ENCODE measurements around the gene KIF6.

Gene KIF6

DNA sequence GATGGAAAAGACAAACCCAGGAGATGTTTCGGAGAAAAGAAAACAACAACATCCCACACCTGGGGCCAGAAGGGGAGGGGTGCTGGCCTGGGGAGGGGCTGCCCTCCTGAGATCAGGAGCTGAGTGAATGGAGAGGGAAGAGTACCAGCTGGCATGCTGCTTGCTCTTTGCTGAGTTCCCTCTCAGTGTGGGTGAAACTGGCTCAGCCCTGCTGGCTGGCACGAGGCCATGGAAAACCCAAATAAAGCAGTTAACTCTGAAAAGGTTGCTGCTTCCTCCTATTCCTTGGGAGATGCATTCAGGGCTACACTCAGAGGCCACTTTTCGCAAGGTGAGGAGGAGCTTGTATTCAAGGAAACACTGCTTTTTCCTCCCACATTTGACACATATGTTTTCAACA lies 394.7 kb downstream of the KIF6 start:
- Histone ChIP-seq H3K4me3 (ENCODE audit: low read length) (no peak overlapping the region), H3K27ac (ENCODE audit: low read length) (no peak overlapping the region), H3F3A (ENCODE audit: insufficient read depth, low read length) (no peaks in the 10 kb centered on the region), H3K9ac (ENCODE audit: low read length) (no peak overlapping the region), H3K36me3 (replicated peaks; ENCODE audit: insufficient read depth, low read length) (no peaks in the 10 kb centered on the region), H3K4me2 (ENCODE audit: low read depth, low read length) (no peak overlapping the region), H3K79me2 (ENCODE audit: low read length) (no peaks in the 10 kb centered on the region), H4K20me1 (ENCODE audit: insufficient read depth, low read length) (no peaks in the 10 kb centered on the region), H2AFZ (ENCODE audit: low read length) (no peak overlapping the region), H3K9me2 (replicated peaks; ENCODE audit: insufficient read depth, low read length) (no peaks in the 10 kb centered on the region), H3K27me3 (replicated peaks; ENCODE audit: insufficient read depth, low read length) (no peaks in the 10 kb centered on the region), H3K4me1 (ENCODE audit: low read length) (no peaks in the 10 kb centered on the region), H3K9me3 (replicated peaks; ENCODE audit: insufficient read depth, low read length) (no peaks in the 10 kb centered on the region)
- no peak for DNase-seq
- TF ChIP-seq CTCF (IDR thresholded peaks at IDR 0.05; ENCODE audit: low read length) (no peak), EZH2phosphoT487 (IDR thresholded peaks at IDR 0.05; ENCODE audit: low read length) (no peak), EZH2 (optimal IDR thresholded peaks at IDR 0.05; ENCODE audit: low read depth, low read length) (no peak)

- no peaks in the 10 kb centered on the region for H3K9me2 ChIP-seq (replicated peaks; ENCODE audit: insufficient read depth, low read length)
- H3K27ac ChIP-seq (ENCODE audit: low read length) = no peak overlapping the region
- no peak overlapping the region for H3K9ac ChIP-seq (ENCODE audit: low read length)
- no peak overlapping the region for H2AFZ ChIP-seq (ENCODE audit: low read length)
- no peak overlapping the region for H3K4me3 ChIP-seq (ENCODE audit: low read length)
- no peaks in the 10 kb centered on the region for H3F3A ChIP-seq (ENCODE audit: insufficient read depth, low read length)
- no peaks in the 10 kb centered on the region for H3K79me2 ChIP-seq (ENCODE audit: low read length)
- no peaks in the 10 kb centered on the region for H3K27me3 ChIP-seq (replicated peaks; ENCODE audit: insufficient read depth, low read length)
- H3K9me3 ChIP-seq (replicated peaks; ENCODE audit: insufficient read depth, low read length) = no peaks in the 10 kb centered on the region
- DNase-seq = no peak
- no peaks in the 10 kb centered on the region for H3K4me1 ChIP-seq (ENCODE audit: low read length)
- TF ChIP-seq EZH2 (optimal IDR thresholded peaks at IDR 0.05; ENCODE audit: low read depth, low read length) (no peak), CTCF (IDR thresholded peaks at IDR 0.05; ENCODE audit: low read length) (no peak), EZH2phosphoT487 (IDR thresholded peaks at IDR 0.05; ENCODE audit: low read length) (no peak)
- H3K4me2 ChIP-seq (ENCODE audit: low read depth, low read length) = no peak overlapping the region
- H4K20me1 ChIP-seq (ENCODE audit: insufficient read depth, low read length) = no peaks in the 10 kb centered on the region
- H3K36me3 ChIP-seq (replicated peaks; ENCODE audit: insufficient read depth, low read length) = no peaks in the 10 kb centered on the region
Measured at GRCh38 chr6:39330057-39330456, 395.2 kb downstream of the KIF6 start.

- H3K4me1 ChIP-seq (ENCODE audit: low read length) = no peaks in the 10 kb centered on the region
- no peak for DNase-seq
- no peaks in the 10 kb centered on the region for H3K9me3 ChIP-seq (replicated peaks; ENCODE audit: insufficient read depth, low read length)
- no peaks in the 10 kb centered on the region for H3K27me3 ChIP-seq (replicated peaks; ENCODE audit: insufficient read depth, low read length)
- TF ChIP-seq EZH2phosphoT487 (IDR thresholded peaks at IDR 0.05; ENCODE audit: low read length) (no peak), CTCF (IDR thresholded peaks at IDR 0.05; ENCODE audit: low read length) (no peak), EZH2 (optimal IDR thresholded peaks at IDR 0.05; ENCODE audit: low read depth, low read length) (no peak)
- H3F3A ChIP-seq (ENCODE audit: insufficient read depth, low read length) = no peaks in the 10 kb centered on the region
- no peak overlapping the region for H2AFZ ChIP-seq (ENCODE audit: low read length)
- no peak overlapping the region for H3K27ac ChIP-seq (ENCODE audit: low read length)
- no peak overlapping the region for H3K4me2 ChIP-seq (ENCODE audit: low read depth, low read length)
- no peaks in the 10 kb centered on the region for H3K36me3 ChIP-seq (replicated peaks; ENCODE audit: insufficient read depth, low read length)
- H3K79me2 ChIP-seq (ENCODE audit: low read length) = no peaks in the 10 kb centered on the region
- H3K9me2 ChIP-seq (replicated peaks; ENCODE audit: insufficient read depth, low read length) = no peaks in the 10 kb centered on the region
- no peak overlapping the region for H3K4me3 ChIP-seq (ENCODE audit: low read length)
- no peaks in the 10 kb centered on the region for H4K20me1 ChIP-seq (ENCODE audit: insufficient read depth, low read length)
- H3K9ac ChIP-seq (ENCODE audit: low read length) = no peak overlapping the region
Measured at GRCh38 chr6:39328066-39328465, 397.1 kb downstream of the KIF6 start.
